Non-pigmented ciliary epithelial cell (primary cell): ENCODE measurements around the gene PTPRN2.
"Not testable (repeated sequence)": the region's sequence is repeated elsewhere in the genome, so short reads cannot be mapped to it uniquely, and the experiment has no call there.

Experiments
- DNase-seq: peaks from one replicate; pipeline ENCODE4 v3.0.0-alpha.2; 2010; ENCODE audit warnings: low read depth

The PTPRN2 gene

GRCh38 chr7:157495177-157495553 lies 1092.5 kb downstream of the PTPRN2 start:
- no peak for DNase-seq

DNA sequence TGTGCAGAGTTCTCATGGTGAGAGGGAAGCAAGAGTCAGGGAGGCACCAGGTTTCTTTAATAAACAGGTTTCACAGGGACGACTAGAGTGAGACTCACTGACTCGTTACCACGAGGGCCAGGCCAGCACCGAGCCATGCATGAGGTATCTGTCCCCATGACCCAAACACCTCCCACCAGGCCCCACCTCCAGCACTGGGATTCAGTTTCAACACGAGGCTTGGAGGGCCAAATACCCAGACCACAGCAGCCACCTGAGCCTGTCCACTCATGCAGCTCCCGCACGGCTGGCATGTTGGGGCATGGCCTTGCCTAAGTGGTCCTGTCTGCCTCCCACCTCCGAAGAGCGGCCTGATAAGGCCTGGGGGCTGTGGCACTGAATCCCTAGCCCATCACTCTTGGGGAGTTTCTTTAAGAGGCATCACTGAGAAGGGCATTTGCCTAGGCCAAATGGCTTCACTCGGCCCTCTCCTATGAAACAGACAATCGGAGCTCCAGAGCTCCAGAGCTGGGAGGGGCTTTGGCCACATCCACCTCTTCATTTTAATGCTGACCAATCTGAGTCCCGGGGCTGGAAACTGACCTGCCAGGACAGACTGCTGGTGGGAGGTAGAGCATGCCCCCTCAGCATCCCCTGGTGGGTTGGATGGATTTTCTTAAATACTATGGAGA lies 1093.0 kb downstream of the PTPRN2 start:
- no peak for DNase-seq

DNA sequence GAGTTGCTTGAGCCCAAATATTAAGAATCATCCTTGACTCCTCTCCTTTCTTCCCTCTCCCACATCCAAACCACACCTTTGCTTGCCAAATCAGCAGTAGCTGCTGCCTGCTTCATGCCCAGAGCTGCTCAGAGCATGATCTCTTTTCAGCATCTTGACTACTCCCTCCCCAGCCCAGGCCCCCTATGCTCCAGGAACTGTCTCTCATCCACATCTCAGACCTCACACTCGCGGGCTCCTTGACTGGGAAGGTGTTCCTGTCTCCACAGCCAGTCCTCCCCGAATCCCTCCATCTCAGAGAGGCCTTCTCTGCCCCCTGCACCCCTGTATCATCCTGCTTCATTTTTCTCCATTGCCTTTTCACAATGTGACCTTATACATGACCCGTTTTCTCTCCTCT lies 1093.8 kb downstream of the PTPRN2 start:
- no peak for DNase-seq

- DNase-seq: no peak
Observed at GRCh38 chr7:157493017-157493416, 1094.6 kb downstream of the PTPRN2 start.

- DNase-seq: peak; percentile 74
Observed at GRCh38 chr7:157490465-157490912, 1097.1 kb downstream of the PTPRN2 start.

DNA sequence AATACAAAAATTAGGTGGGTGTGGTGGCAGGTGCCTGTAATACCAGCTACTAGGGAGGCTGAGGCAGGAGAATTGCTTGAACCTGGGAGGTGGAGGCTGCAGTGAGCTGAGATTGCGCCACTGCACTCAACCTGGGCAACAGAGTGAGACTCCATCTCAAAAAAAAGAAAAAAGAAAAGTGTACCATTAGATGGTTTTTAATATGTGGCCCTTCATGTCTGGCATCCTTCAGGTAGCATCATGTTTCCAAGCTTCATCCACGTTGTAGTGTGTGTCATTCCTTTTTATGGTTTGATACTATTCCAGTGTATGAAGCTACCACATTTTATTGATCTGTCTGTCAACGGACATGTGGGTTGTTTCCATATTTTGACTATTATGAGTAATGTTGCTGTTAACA lies 1097.8 kb downstream of the PTPRN2 start:
- not testable (repeated sequence) for DNase-seq
